Smooth muscle cell (in vitro differentiated cells): ENCODE data around the gene ACE. TPM values are rescaled to one million over a fixed set of nuclear protein-coding genes. Genes with fewer than 3 reads are reported as not detected.

Experiments used
- DNase-seq: peaks from one replicate; lab custom pipeline; 2025; ENCODE audit not compliant: unreplicated experiment; lab: John Stamatoyannopoulos, UW
- H2AFZ ChIP-seq: fragments of 200-600 bp; sonication (generic); 2 replicates; pipeline ENCODE4 v1.6.0; 2016; ENCODE audit warnings: antibody characterized with exemption, low read depth, mild to moderate bottlenecking
- H3F3A ChIP-seq: fragments of 200-600 bp; sonication (generic); 2 replicates; pipeline ENCODE4 v1.6.0; 2017; ENCODE audit warnings: antibody characterized with exemption, low read depth
- H3K27ac ChIP-seq: fragments of 200-600 bp; sonication (generic); 2 replicates; pipeline ENCODE4 v1.5.1; 2016; ENCODE audit warnings: low read depth, mild to moderate bottlenecking
- H3K27me3 ChIP-seq: fragments of 200-600 bp; sonication (generic); 2 replicates; pipeline ENCODE4 v1.6.1; 2016; ENCODE audit warnings: low read depth, mild to moderate bottlenecking
- H3K36me3 ChIP-seq: fragments of 200-600 bp; sonication (generic); 2 replicates; pipeline ENCODE4 v1.5.1; 2016; ENCODE audit warnings: low read depth
- H3K4me1 ChIP-seq: fragments of 200-600 bp; sonication (generic); 2 replicates; pipeline ENCODE4 v1.5.1; 2016; ENCODE audit warnings: low read depth
- H3K4me2 ChIP-seq: fragments of 200-600 bp; sonication (generic); 2 replicates; pipeline ENCODE4 v1.6.0; 2016; ENCODE audit warnings: mild to moderate bottlenecking
- H3K4me3 ChIP-seq: fragments of 200-600 bp; sonication (generic); 2 replicates; pipeline ENCODE4 v1.5.1; 2016; ENCODE audit warnings: mild to moderate bottlenecking
- H3K79me2 ChIP-seq: fragments of 200-600 bp; sonication (generic); 2 replicates; pipeline ENCODE4 v1.6.0; 2016; ENCODE audit warnings: low read depth, mild to moderate bottlenecking
- H3K9ac ChIP-seq: fragments of 200-600 bp; sonication (generic); 2 replicates; pipeline ENCODE4 v1.6.0; 2016; ENCODE audit warnings: low read depth
- H3K9me3 ChIP-seq: fragments of 200-600 bp; sonication (generic); replicated peaks from 2 replicates; pipeline ENCODE4 v1.5.1; 2016; ENCODE audit warnings: low read depth
- H4K20me1 ChIP-seq: fragments of 200-600 bp; sonication (generic); 2 replicates; pipeline ENCODE4 v1.6.0; 2016; ENCODE audit warnings: low read depth
- CTCF ChIP-seq: fragments of 200-600 bp; sonication (generic); IDR thresholded peaks from 2 replicates; pipeline ENCODE4 v1.5.1; 2017; ENCODE audit warnings: borderline replicate concordance, mild to moderate bottlenecking, antibody characterized with exemption; ENCODE audit not compliant: insufficient read depth, poor library complexity, severe bottlenecking
- WGBS: methylation state at CpG from one replicate; pipeline ENCODE4 v1.1.7; 2016; ENCODE audit warnings: low lambda C conversion rate; 5-methylcytosine and 5-hydroxymethylcytosine counted together
- polyA plus RNA-seq: library from polyadenylated mRNA; unstranded; fragments of >200 nt; fragmentation: Nextera tagmentation; extraction: Ambion mirVana; gene quantifications from 2 replicates; pipeline ENCODE4 v1.2.1, GENCODE V29; 2016
- total RNA-seq: library from RNA; depleted of rRNA; stranded (reverse); fragments of >200 nt; gene quantifications from 2 replicates; pipeline ENCODE4 v1.2.3, GENCODE V29; 2014

ACE gene
- total and polyA plus RNA-seq, 2 experiments from 2014 or later = 1.5 to 2.0 TPM

GRCh38 chr17:63535640-63536039, 58.8 kb downstream of the ACE start:
- H3K4me1 ChIP-seq = no peaks in the 10 kb centered on the region
- WGBS = 96% methylated on average over 24 of the region's 24 CpGs
- H3K27ac ChIP-seq = no peak overlapping the region
- no peaks in the 10 kb centered on the region for H3K79me2 ChIP-seq
- H3K9ac ChIP-seq = no peak overlapping the region
- TF ChIP-seq CTCF = no peak
- no peaks in the 10 kb centered on the region for H4K20me1 ChIP-seq
- H3K9me3 ChIP-seq = no peaks in the 10 kb centered on the region
- no peak overlapping the region for H3K4me3 ChIP-seq
- DNase-seq = no peak
- peaks cover 22% of the 10 kb centered on the region for H3K27me3 ChIP-seq
- no peaks in the 10 kb centered on the region for H3F3A ChIP-seq
- no peak overlapping the region for H3K4me2 ChIP-seq
- no peak overlapping the region for H2AFZ ChIP-seq
- no peaks in the 10 kb centered on the region for H3K36me3 ChIP-seq

GRCh38 chr17:63537001-63537400, 60.1 kb downstream of the ACE start:
- no peak overlapping the region for H3K4me2 ChIP-seq
- no peak overlapping the region for H3K4me3 ChIP-seq
- 77% methylated on average over 4 of the region's 4 CpGs for WGBS
- H2AFZ ChIP-seq = no peak overlapping the region
- no peaks in the 10 kb centered on the region for H3K4me1 ChIP-seq
- H4K20me1 ChIP-seq = no peaks in the 10 kb centered on the region
- no peaks in the 10 kb centered on the region for H3K9me3 ChIP-seq
- H3K79me2 ChIP-seq = no peaks in the 10 kb centered on the region
- peaks cover 22% of the 10 kb centered on the region for H3K27me3 ChIP-seq
- no peaks in the 10 kb centered on the region for H3K36me3 ChIP-seq
- no peak for DNase-seq
- TF ChIP-seq CTCF = no peak
- no peak overlapping the region for H3K9ac ChIP-seq
- H3K27ac ChIP-seq = no peak overlapping the region
- H3F3A ChIP-seq = no peaks in the 10 kb centered on the region

GRCh38 chr17:63537991-63538692, 61.3 kb downstream of the ACE start:
- no peaks in the 10 kb centered on the region for H3K9me3 ChIP-seq
- H3K4me2 ChIP-seq = no peak overlapping the region
- TF ChIP-seq CTCF = no peak
- H4K20me1 ChIP-seq = no peaks in the 10 kb centered on the region
- no peak overlapping the region for H2AFZ ChIP-seq
- DNase-seq = no peak
- no peaks in the 10 kb centered on the region for H3F3A ChIP-seq
- no peaks in the 10 kb centered on the region for H3K36me3 ChIP-seq
- no peak overlapping the region for H3K27ac ChIP-seq
- no peak overlapping the region for H3K9ac ChIP-seq
- WGBS = 57% methylated on average over 49 of the region's 62 CpGs
- no peak overlapping the region for H3K4me3 ChIP-seq
- H3K27me3 ChIP-seq = peaks cover 22% of the 10 kb centered on the region
- no peaks in the 10 kb centered on the region for H3K4me1 ChIP-seq
- H3K79me2 ChIP-seq = no peaks in the 10 kb centered on the region
